Sigmoid colon (tissue), 7 donors: Measurements from ENCODE around the gene SGCE. TPM values are rescaled to one million over a fixed set of nuclear protein-coding genes. Genes with fewer than 3 reads are reported as not detected.
A peak's percentile ranks its signal among the peaks of the same experiment; 100 is the strongest.

ENCODE experiments used
- DNase-seq: peaks from one replicate; pipeline ENCODE4 v3.0.0-alpha.2; 2019
- H3K27ac ChIP-seq, 4 donors: fragments of 200-600 bp; sonication (generic); one replicate each; pipeline ENCODE4 v1.5.1; 2016 to 2019; ENCODE audit warnings: mild to moderate bottlenecking in 1 of 4
- H3K27me3 ChIP-seq, 3 donors: fragments of 200-600 bp; sonication (generic); one replicate each; pipeline ENCODE4 v1.5.1; 2019; ENCODE audit warnings: mild to moderate bottlenecking in 1 of 3
- H3K36me3 ChIP-seq, 4 donors: fragments of 200-600 bp; sonication (generic); one replicate each; pipeline ENCODE4 v1.5.1; 2016 to 2019
- H3K4me1 ChIP-seq, 4 donors: fragments of 200-600 bp; sonication (generic); one replicate each; pipeline ENCODE4 v1.5.1; 2017 to 2019
- H3K4me3 ChIP-seq, 4 donors: fragments of 200-600 bp; sonication (generic); one replicate each; pipeline ENCODE4 v1.5.1; 2017 to 2019; ENCODE audit warnings: mild to moderate bottlenecking in 2 of 4, moderate library complexity in 1 of 4
- H3K9me3 ChIP-seq, 4 donors: fragments of 200-600 bp in 3 of 4; sonication (generic) in 3 of 4; one replicate each; pipeline versions ENCODE4 v1.5.1 to v1.6.1; 2013 to 2019
- EP300 ChIP-seq, 4 donors: sonication (generic); formaldehyde crosslinking; IDR thresholded peaks; one replicate each; pipeline ENCODE4 v1.6.1; 2017; ENCODE audit warnings: antibody characterized with exemption in 4 of 4
- POLR2A ChIP-seq, 2 donors: fragments of 450-650 bp; IDR thresholded peaks; one replicate each; pipeline ENCODE4 v1.6.1; 2016; ENCODE audit warnings: antibody characterized with exemption in 2 of 2, mild to moderate bottlenecking in 2 of 2, moderate library complexity in 2 of 2
- POLR2AphosphoS5 ChIP-seq, 4 donors: sonication (generic); formaldehyde crosslinking; IDR thresholded peaks; one replicate each; pipeline ENCODE4 v1.6.1; 2017; ENCODE audit warnings: antibody characterized with exemption in 4 of 4
- WGBS, 2 donors: extraction: QIAGEN DNeasy Blood & Tissue Kit; methylation state at CpG; one replicate each; pipeline ENCODE4 v1.1.7; 2013; 5-methylcytosine and 5-hydroxymethylcytosine counted together
- intact Hi-C: fragments of 100-400 bp; cut with DNase I; formaldehyde crosslinking; loops from one replicate; pipeline ENCODE4 v1.15.1; 2023
- polyA plus RNA-seq, 3 donors: library from polyadenylated mRNA; stranded (reverse); fragments of 200-250 nt; gene quantifications; one replicate each; pipeline ENCODE4 v1.2.3, GENCODE V29; 2013
- total RNA-seq, 4 donors: library from RNA; depleted of rRNA; stranded (reverse); fragments of >200 nt; gene quantifications; one replicate each; pipeline ENCODE4 v1.1.0, GENCODE V29; 2016
- TF ChIP-seq, protein P1 (sequence below), 4 experiments: fragments of 450-650 bp in 3 of 4; fragments of 200-600 bp in 1 of 4; IDR thresholded peaks; one replicate each; pipeline ENCODE4 v1.5.1; 2016 to 2019; ENCODE audit warnings: antibody characterized with exemption in 4 of 4, mild to moderate bottlenecking in 3 of 4, moderate library complexity in 2 of 4
- donor health status: healthy with polysubstance abuse.
- donor health status: Bipolar disorder and iron deficiency.
- donor health status: healthy.

Gene SGCE
- total and polyA plus RNA-seq, 7 donors, result 2.8 to 244 (median 135) TPM

- DNase-seq, result no peak
- peaks cover 0 to 26% (median 12%) of the 10 kb centered on the region in 4 donors for H3K4me1 ChIP-seq
- H3K27ac ChIP-seq, result peak overlapping the region in 2 of 4 donors; percentile 27 to 57
- TF ChIP-seq, protein P1, sequence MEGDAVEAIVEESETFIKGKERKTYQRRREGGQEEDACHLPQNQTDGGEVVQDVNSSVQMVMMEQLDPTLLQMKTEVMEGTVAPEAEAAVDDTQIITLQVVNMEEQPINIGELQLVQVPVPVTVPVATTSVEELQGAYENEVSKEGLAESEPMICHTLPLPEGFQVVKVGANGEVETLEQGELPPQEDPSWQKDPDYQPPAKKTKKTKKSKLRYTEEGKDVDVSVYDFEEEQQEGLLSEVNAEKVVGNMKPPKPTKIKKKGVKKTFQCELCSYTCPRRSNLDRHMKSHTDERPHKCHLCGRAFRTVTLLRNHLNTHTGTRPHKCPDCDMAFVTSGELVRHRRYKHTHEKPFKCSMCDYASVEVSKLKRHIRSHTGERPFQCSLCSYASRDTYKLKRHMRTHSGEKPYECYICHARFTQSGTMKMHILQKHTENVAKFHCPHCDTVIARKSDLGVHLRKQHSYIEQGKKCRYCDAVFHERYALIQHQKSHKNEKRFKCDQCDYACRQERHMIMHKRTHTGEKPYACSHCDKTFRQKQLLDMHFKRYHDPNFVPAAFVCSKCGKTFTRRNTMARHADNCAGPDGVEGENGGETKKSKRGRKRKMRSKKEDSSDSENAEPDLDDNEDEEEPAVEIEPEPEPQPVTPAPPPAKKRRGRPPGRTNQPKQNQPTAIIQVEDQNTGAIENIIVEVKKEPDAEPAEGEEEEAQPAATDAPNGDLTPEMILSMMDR (IDR thresholded peaks at IDR 0.05), result no peak
- TF ChIP-seq EP300 (IDR thresholded peaks at IDR 0.05) (peak in 3 of 4 donors; percentile 46 to 59 (median 54)), POLR2AphosphoS5 (IDR thresholded peaks at IDR 0.05) (peak; percentile 71 to 92 (median 87)), POLR2A (IDR thresholded peaks at IDR 0.05) (no peak)
- intact Hi-C loops, result no loop called here
- H3K36me3 ChIP-seq, result peaks cover 0 to 17% (median 1%) of the 10 kb centered on the region in 4 donors
- H3K9me3 ChIP-seq, result no peaks in the 10 kb centered on the region
- H3K4me3 ChIP-seq, result no peak overlapping the region
- H3K27me3 ChIP-seq, result no peaks in the 10 kb centered on the region
These were observed 98.7 kb downstream of the SGCE start for GRCh38 chr7:94557215-94557614.

DNA sequence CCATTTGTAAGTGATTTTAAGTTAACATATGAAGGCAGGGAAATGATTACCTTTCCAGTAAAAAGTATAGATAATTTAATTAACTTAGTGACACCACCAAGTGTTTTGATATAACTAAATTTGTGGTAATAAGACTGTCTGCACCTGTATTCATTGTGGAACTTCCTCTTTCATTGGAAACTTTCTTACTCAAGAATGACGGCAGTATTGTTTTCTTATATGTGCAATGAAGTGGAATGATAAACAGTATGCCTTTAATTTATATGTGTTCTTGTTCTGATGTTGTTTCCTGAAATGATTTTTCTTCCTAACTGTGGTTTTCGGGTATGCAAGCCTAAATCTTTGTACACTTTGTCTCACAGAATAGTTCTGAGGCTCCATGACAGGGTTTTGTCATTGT is 99.9 kb downstream of the SGCE start:
- WGBS, 2 donors, result 67 to 79% methylated on average over 2 of the region's 2 CpGs
- Histone ChIP-seq H3K4me3 (no peak overlapping the region), H3K27me3 (no peaks in the 10 kb centered on the region), H3K9me3 (no peaks in the 10 kb centered on the region), H3K36me3 (peaks cover 0 to 17% (median 1%) of the 10 kb centered on the region in 4 donors), H3K27ac (peak overlapping the region in 1 of 4 donors; percentile 57), H3K4me1 (peaks cover 0 to 15% (median 5%) of the 10 kb centered on the region in 4 donors)
- TF ChIP-seq POLR2AphosphoS5 (IDR thresholded peaks at IDR 0.05) (no peak), POLR2A (IDR thresholded peaks at IDR 0.05) (no peak), EP300 (IDR thresholded peaks at IDR 0.05) (no peak)
- TF ChIP-seq, protein P1 (IDR thresholded peaks at IDR 0.05), result no peak
- intact Hi-C loops, result no loop called here
- no peak for DNase-seq

DNA sequence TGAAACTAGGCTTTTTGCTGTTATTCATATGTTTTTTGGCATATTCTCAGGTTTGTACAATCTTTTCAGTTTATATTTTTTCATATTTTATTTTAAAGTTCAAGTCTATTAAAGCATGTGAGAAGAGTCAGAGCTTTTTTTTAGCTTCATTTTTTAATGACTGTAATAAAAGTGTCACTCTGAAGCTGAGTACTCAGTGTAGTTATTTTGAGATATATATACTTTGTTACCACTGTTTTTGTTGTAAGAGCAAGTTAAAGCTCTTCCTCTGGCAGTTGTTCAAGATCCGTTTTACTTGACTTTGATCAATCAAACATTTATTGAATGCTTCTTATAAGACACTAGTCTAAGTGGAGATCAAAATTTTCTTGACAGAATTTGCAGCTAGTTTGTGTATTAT is 108.8 kb downstream of the SGCE start:
- Histone ChIP-seq H3K27me3 (no peaks in the 10 kb centered on the region), H3K4me1 (peaks cover 0 to 24% (median 11%) of the 10 kb centered on the region in 4 donors), H3K36me3 (no peaks in the 10 kb centered on the region), H3K9me3 (no peaks in the 10 kb centered on the region), H3K4me3 (no peak overlapping the region), H3K27ac (peak overlapping the region in 1 of 4 donors; percentile 32)
- 14 to 44% methylated on average over 1 of the region's 1 CpG for WGBS, 2 donors
- intact Hi-C loops, result loop anchor here (5.0 kb wide), 1 partner anchor 35 kb away; no protein-coding TSS in a partner anchor
- TF ChIP-seq, protein P1 (IDR thresholded peaks at IDR 0.05), result no peak
- TF ChIP-seq POLR2AphosphoS5 (IDR thresholded peaks at IDR 0.05), result peak in 3 of 4 donors; percentile 48 to 56 (median 50)
- DNase-seq, result no peak

DNA sequence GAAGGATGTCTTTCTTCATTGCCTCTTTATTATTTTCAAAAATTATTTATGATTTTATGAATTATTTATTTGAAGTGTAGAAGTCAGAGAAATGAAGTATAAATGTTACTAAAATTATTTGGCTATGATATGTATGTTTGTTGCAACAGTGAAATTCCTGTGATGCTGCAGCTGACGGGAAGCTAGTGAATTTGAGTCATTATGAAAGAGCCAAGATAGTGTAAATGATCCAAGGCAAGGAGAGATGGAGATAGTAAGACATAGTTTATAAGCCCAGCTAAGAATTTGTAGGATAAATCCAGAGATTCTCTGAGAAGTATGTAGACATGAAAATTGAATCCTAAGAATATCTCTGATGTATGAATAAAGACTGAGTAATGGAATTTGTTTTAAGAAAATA is 115.5 kb downstream of the SGCE start:
- peaks cover 0 to 25% (median 0%) of the 10 kb centered on the region in 4 donors for H3K36me3 ChIP-seq
- H3K4me3 ChIP-seq, result no peak overlapping the region
- WGBS, 2 donors, result 85 to 88% methylated on average over 1 of the region's 1 CpG
- no peaks in the 10 kb centered on the region for H3K9me3 ChIP-seq
- DNase-seq, result no peak
- TF ChIP-seq EP300 (IDR thresholded peaks at IDR 0.05), result no peak
- no peak for TF ChIP-seq POLR2A (IDR thresholded peaks at IDR 0.05)
- no peak for TF ChIP-seq POLR2AphosphoS5 (IDR thresholded peaks at IDR 0.05)
- TF ChIP-seq, protein P1 (IDR thresholded peaks at IDR 0.05), result no peak
- no peak overlapping the region for H3K27ac ChIP-seq
- H3K27me3 ChIP-seq, result no peaks in the 10 kb centered on the region
- intact Hi-C loops, result no loop called here
- H3K4me1 ChIP-seq, result no peaks in the 10 kb centered on the region

Other genes starting within 250 kb of the SGCE start
- gene CASD1, start 146.3 kb downstream of the SGCE start, total RNA-seq, result 10 to 100 TPM; 29.3 to 41.0 (median 35.0) TPM
- gene CASD1, start 146.3 kb downstream of the SGCE start, polyA plus RNA-seq, result 10 to 100 TPM in 2 of 3 donors, 1 to 10 TPM in 1; 9.9 to 22.5 (median 13.2) TPM